GM12873 (cell line): ENCODE measurements around the gene RGS3.

Experiments used
- CTCF ChIP-seq: IDR thresholded peaks from 2 replicates; pipeline ENCODE4 v1.5.1; 2012; ENCODE audit warnings: low read depth, mild to moderate bottlenecking, moderate library complexity, low read length, control low read depth; ENCODE audit not compliant: insufficient read depth; ENCODE audit errors: missing control alignments

The RGS3 gene

GRCh38 chr9:113594484-113595299 lies 131.2 kb downstream of the RGS3 start:
- TF ChIP-seq CTCF, result no peak

- TF ChIP-seq CTCF, result no peak
Measured at GRCh38 chr9:113596616-113597320, 133.2 kb downstream of the RGS3 start.

GRCh38 chr9:113597390-113598241 lies 134.1 kb downstream of the RGS3 start:
- TF ChIP-seq CTCF, result no peak

- no peak for TF ChIP-seq CTCF
Measured at GRCh38 chr9:113598451-113598850, 134.9 kb downstream of the RGS3 start.

GRCh38 chr9:113598883-113599282 lies 135.4 kb downstream of the RGS3 start:
- no peak for TF ChIP-seq CTCF

GRCh38 chr9:113599646-113600022 lies 136.1 kb downstream of the RGS3 start:
- TF ChIP-seq CTCF, result no peak
